B cell (primary cell): Measurements from ENCODE around the gene MACROH2A1. TPM values are rescaled to one million over a fixed set of nuclear protein-coding genes. Genes with fewer than 3 reads are reported as not detected.

Experiments
- ATAC-seq: fragments of 200-7000 bp; cut with Tn5 transposase; one replicate; pipeline ENCODE4 v1.10.0; 2021; ENCODE audit warnings: low read depth, mild to moderate bottlenecking, moderate number of reproducible peaks, moderate library complexity
- CTCF ChIA-PET: fragments of 350-600 bp; sonication (Branson Sonifier 250); formaldehyde crosslinking; loops from one replicate; lab custom pipeline; 2021; ENCODE audit warnings: antibody characterized with exemption, inconsistent platforms; lab: Charles Lee
- POLR2A ChIA-PET: fragments of 350-600 bp; sonication (Branson Sonifier 250); formaldehyde crosslinking; loops from one replicate; lab custom pipeline; 2021; ENCODE audit warnings: antibody characterized with exemption; lab: Charles Lee
- DNase-seq: peaks from one replicate; pipeline ENCODE4 v3.0.0; 2013
- H2AFZ ChIP-seq: 2 replicates; pipeline ENCODE4 v1.6.1; 2012; ENCODE audit warnings: mild to moderate bottlenecking, low read depth, low read length; ENCODE audit not compliant: insufficient read depth, poor library complexity, severe bottlenecking
- H3K27ac ChIP-seq, 2 donors: 1 replicate in 1 of 2; 2 replicates in 1 of 2; pipeline ENCODE4 v1.5.1; 2012 to 2013; ENCODE audit warnings: low read length in 2 of 2, mild to moderate bottlenecking in 2 of 2, moderate library complexity in 1 of 2
- H3K27me3 ChIP-seq, 4 experiments: fragments of 200-600 bp in 1 of 4; sonication (generic) in 1 of 4; replicated peaks in 1 of 4; 1 replicate in 2 of 4; 2 replicates in 2 of 4; pipeline versions ENCODE4 v1.6.1 to v1.7.0; 2013 to 2016; ENCODE audit warnings: low read length in 3 of 4, mild to moderate bottlenecking in 2 of 4, mixed read lengths in 1 of 4, moderate library complexity in 1 of 4; ENCODE audit not compliant: insufficient read depth in 4 of 4, control insufficient read depth in 3 of 4; ENCODE audit errors: control extremely low read depth in 1 of 4
- H3K36me3 ChIP-seq, 2 experiments: replicated peaks in 1 of 2; 1 replicate in 1 of 2; 2 replicates in 1 of 2; pipeline versions ENCODE4 v1.6.1 to v1.7.1; 2013; ENCODE audit warnings: low read length in 1 of 2; ENCODE audit not compliant: insufficient read depth in 2 of 2, control insufficient read depth in 1 of 2; ENCODE audit errors: control extremely low read depth in 1 of 2, extremely low read depth in 1 of 2
- H3K4me1 ChIP-seq, 2 donors: fragments of 200-600 bp in 1 of 2; sonication (generic) in 1 of 2; 1 replicate in 1 of 2; 2 replicates in 1 of 2; pipeline versions ENCODE4 v1.5.1 to v1.6.1; 2013 to 2017; ENCODE audit warnings: low read length in 2 of 2; ENCODE audit not compliant: control insufficient read depth in 2 of 2, insufficient read depth in 2 of 2
- H3K4me2 ChIP-seq: replicated peaks from 2 replicates; pipeline ENCODE3; 2012; ENCODE audit warnings: mild to moderate bottlenecking, low read depth, low read length; ENCODE audit not compliant: poor library complexity, severe bottlenecking
- H3K4me3 ChIP-seq, 5 experiments: fragments of 200-600 bp in 1 of 5; sonication (generic) in 1 of 5; 1 replicate in 3 of 5; 2 replicates in 2 of 5; pipeline versions ENCODE4 v1.5.1 to v1.7.0; 2011 to 2016; ENCODE audit warnings: low read length in 4 of 5, mild to moderate bottlenecking in 4 of 5, low read depth in 2 of 5, control low read depth in 1 of 5, moderate library complexity in 1 of 5; ENCODE audit not compliant: insufficient read depth in 1 of 5; ENCODE audit errors: control extremely low read depth in 1 of 5, extremely low read depth in 1 of 5
- H3K79me2 ChIP-seq: fragments of 200-600 bp; sonication (generic); one replicate; pipeline ENCODE4 v1.6.0; 2016; ENCODE audit warnings: low read length; ENCODE audit not compliant: control insufficient read depth, insufficient read depth
- H3K9ac ChIP-seq: fragments of 200-600 bp; sonication (generic); 2 replicates; pipeline ENCODE4 v1.6.1; 2017; ENCODE audit warnings: mild to moderate bottlenecking, low read length, moderate library complexity
- H3K9me3 ChIP-seq, 3 donors: one replicate each; pipeline versions ENCODE4 v1.6.1 to v1.7.1; 2013; ENCODE audit warnings: low read length in 2 of 3; ENCODE audit not compliant: control insufficient read depth in 2 of 3, insufficient read depth in 1 of 3; ENCODE audit errors: control extremely low read depth in 1 of 3
- H4K20me1 ChIP-seq: 2 replicates; pipeline ENCODE4 v1.6.0; 2012; ENCODE audit warnings: mild to moderate bottlenecking, low read length; ENCODE audit not compliant: insufficient read depth, control insufficient read depth, poor library complexity, severe bottlenecking
- H3K27ac Mint-ChIP-seq: one replicate; pipeline ENCODE4 v1.8.0; 2021; ENCODE audit warnings: mixed read lengths
- H3K27me3 Mint-ChIP-seq: one replicate; pipeline ENCODE4 v1.8.0; 2021; ENCODE audit warnings: mixed read lengths
- H3K4me1 Mint-ChIP-seq: one replicate; pipeline ENCODE4 v1.8.0; 2021; ENCODE audit warnings: mixed read lengths
- H3K4me3 Mint-ChIP-seq: one replicate; pipeline ENCODE4 v1.8.0; 2021; ENCODE audit warnings: mixed read lengths
- H3K9me3 Mint-ChIP-seq: one replicate; pipeline ENCODE4 v1.8.0; 2022; ENCODE audit warnings: mixed read lengths; ENCODE audit not compliant: insufficient read depth
- EZH2 ChIP-seq: IDR thresholded peaks from 2 replicates; pipeline ENCODE4 v1.6.1; 2012; ENCODE audit warnings: borderline replicate concordance, low read depth, mild to moderate bottlenecking, moderate library complexity, low read length; ENCODE audit not compliant: insufficient read depth, poor library complexity, severe bottlenecking
- WGBS: methylation state at CpG from one replicate; pipeline ENCODE4 v1.1.5; 2013; ENCODE audit warnings: missing lambda C conversion rate; ENCODE audit not compliant: insufficient coverage; 5-methylcytosine and 5-hydroxymethylcytosine counted together
- intact Hi-C: fragments of 100-400 bp; cut with micrococcal nuclease; formaldehyde crosslinking; loops from one replicate; pipeline ENCODE4 v1.10.0; 2022
- polyA plus RNA-seq: library from polyadenylated mRNA; depleted of rRNA; stranded (reverse); fragments of >200 nt; gene quantifications from 2 replicates; pipeline ENCODE4 v1.2.3, GENCODE V29; 2012
- total RNA-seq, 2 donors: library from RNA; stranded (reverse); fragments of 120-200 nt in 1 of 2; gene quantifications; 1 replicate in 1 of 2; 2 replicates in 1 of 2; pipeline versions ENCODE4 v1.2.3 to v1.2.4, GENCODE V29; 2013 to 2022
- TF ChIP-seq, protein P1 (sequence below): fragments of 200-600 bp; IDR thresholded peaks from one replicate; pipeline ENCODE4 v1.8.0; 2022; ENCODE audit warnings: antibody characterized with exemption, mild to moderate bottlenecking

Gene MACROH2A1
- total and polyA plus RNA-seq, 2 donors (not counting 1 experiment from before 2014, with no cell fraction given) = 80.1 to 99.7 TPM

GRCh38 chr5:135395451-135395850, 3.6 kb downstream of the MACROH2A1 start:
- ChIA-PET CTCF (interaction anchor here (1.0 kb wide), 1 partner anchor 19 kb away, joined by 3 read pairs; no protein-coding TSS in a partner anchor), POLR2A (no interaction called here)
- TF ChIP-seq EZH2 = no peak
- TF ChIP-seq, protein P1, sequence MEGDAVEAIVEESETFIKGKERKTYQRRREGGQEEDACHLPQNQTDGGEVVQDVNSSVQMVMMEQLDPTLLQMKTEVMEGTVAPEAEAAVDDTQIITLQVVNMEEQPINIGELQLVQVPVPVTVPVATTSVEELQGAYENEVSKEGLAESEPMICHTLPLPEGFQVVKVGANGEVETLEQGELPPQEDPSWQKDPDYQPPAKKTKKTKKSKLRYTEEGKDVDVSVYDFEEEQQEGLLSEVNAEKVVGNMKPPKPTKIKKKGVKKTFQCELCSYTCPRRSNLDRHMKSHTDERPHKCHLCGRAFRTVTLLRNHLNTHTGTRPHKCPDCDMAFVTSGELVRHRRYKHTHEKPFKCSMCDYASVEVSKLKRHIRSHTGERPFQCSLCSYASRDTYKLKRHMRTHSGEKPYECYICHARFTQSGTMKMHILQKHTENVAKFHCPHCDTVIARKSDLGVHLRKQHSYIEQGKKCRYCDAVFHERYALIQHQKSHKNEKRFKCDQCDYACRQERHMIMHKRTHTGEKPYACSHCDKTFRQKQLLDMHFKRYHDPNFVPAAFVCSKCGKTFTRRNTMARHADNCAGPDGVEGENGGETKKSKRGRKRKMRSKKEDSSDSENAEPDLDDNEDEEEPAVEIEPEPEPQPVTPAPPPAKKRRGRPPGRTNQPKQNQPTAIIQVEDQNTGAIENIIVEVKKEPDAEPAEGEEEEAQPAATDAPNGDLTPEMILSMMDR = no peak
- Histone ChIP-seq H3K27ac (no peak overlapping the region), H3K36me3 (peaks cover 0 to 6% of the 10 kb centered on the region in 2 experiments), H3K4me3 (peak overlapping the region in 1 of 5 experiments; percentile 12), H3K79me2 (peaks cover 84% of the 10 kb centered on the region), H4K20me1 (peaks cover 49% of the 10 kb centered on the region), H3K9ac (no peak overlapping the region), H3K4me2 (no peak overlapping the region), H3K27me3 (no peaks in the 10 kb centered on the region), H2AFZ (no peak overlapping the region), H3K4me1 (peaks cover 45 to 62% of the 10 kb centered on the region in 2 donors), H3K9me3 (peaks cover 0 to 7% (median 0%) of the 10 kb centered on the region in 3 donors)
- H3K27me3 Mint-ChIP-seq = no peaks in the 10 kb centered on the region
- no peaks in the 10 kb centered on the region for H3K9me3 Mint-ChIP-seq
- WGBS = 57% methylated on average over 5 of the region's 5 CpGs
- no peak overlapping the region for H3K4me3 Mint-ChIP-seq
- H3K4me1 Mint-ChIP-seq = peaks cover 76% of the 10 kb centered on the region
- intact Hi-C loops = loop anchor here (5.0 kb wide), 1 partner anchor 737 kb away; the partner anchor contains the start of gene SMAD5
- DNase-seq = no peak
- no peak overlapping the region for H3K27ac Mint-ChIP-seq
- no peak for ATAC-seq

GRCh38 chr5:135394095-135394494, 4.9 kb downstream of the MACROH2A1 start:
- H3K9me3 ChIP-seq = no peaks in the 10 kb centered on the region
- H3K4me3 Mint-ChIP-seq = no peak overlapping the region
- H3K9me3 Mint-ChIP-seq = no peaks in the 10 kb centered on the region
- no peak overlapping the region for H3K4me3 ChIP-seq
- ChIA-PET CTCF (no interaction called here), POLR2A (no interaction called here)
- no peak for ATAC-seq
- peaks cover 63% of the 10 kb centered on the region for H4K20me1 ChIP-seq
- no peak overlapping the region for H3K4me2 ChIP-seq
- H3K27ac ChIP-seq = no peak overlapping the region
- H3K27me3 Mint-ChIP-seq = no peaks in the 10 kb centered on the region
- no peak overlapping the region for H2AFZ ChIP-seq
- no peaks in the 10 kb centered on the region for H3K27me3 ChIP-seq
- intact Hi-C loops = no loop called here
- no peak overlapping the region for H3K9ac ChIP-seq
- peaks cover 75% of the 10 kb centered on the region for H3K4me1 Mint-ChIP-seq
- DNase-seq = no peak
- no peak overlapping the region for H3K27ac Mint-ChIP-seq
- H3K36me3 ChIP-seq = peaks cover 0 to 11% of the 10 kb centered on the region in 2 experiments
- TF ChIP-seq EZH2 = no peak
- TF ChIP-seq, protein P1 = no peak
- H3K79me2 ChIP-seq = peaks cover 97% of the 10 kb centered on the region
- whole genome bisulfite sequencing = 91% methylated on average over 1 of the region's 1 CpG
- H3K4me1 ChIP-seq = peaks cover 36 to 51% of the 10 kb centered on the region in 2 donors
